ENCODE results near the gene FADS1. TPM values are rescaled to one million over a fixed set of nuclear protein-coding genes. Genes with fewer than 3 reads are reported as not detected.

FADS1 gene
- total and polyA plus RNA-seq, 2 of the 8 experiments (the other 6 are each of a cell fraction or from before 2014, with no cell fraction given): 115 to 141 TPM

DNA sequence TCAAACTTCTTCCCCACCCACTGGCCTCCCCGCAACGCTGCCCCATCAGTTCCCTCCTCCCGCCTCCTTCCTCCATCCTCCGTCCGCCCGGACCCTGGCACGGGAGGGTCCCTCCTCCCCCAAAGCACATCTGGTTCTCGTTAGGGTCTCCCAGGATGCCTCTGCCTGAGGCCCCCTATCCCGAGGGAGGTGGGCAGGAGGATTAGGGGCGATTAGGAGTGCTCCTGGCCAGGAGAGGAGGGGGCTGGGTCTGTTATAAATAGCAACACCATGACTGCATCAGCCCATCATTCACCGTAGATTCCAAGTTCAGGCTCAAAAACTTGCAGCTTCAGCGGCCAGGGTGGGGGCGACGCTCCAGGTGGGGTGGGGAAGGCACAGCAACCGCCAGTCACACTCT lies 54.0 kb downstream of the FADS1 start:
- Histone ChIP-seq H2BK15ac (ENCODE audit: low read length) (no peak overlapping the region), H2BK12ac (ENCODE audit: low read depth, low read length) (no peak overlapping the region), H3K9ac (replicated peaks in 1 of 4; ENCODE audit: extremely low read depth in 1 of 4, low read depth in 3 of 4, low read length in 3 of 4) (no peak overlapping the region), H3K4me1 (replicated peaks in 1 of 4; ENCODE audit: control insufficient read depth in 3 of 4, insufficient read depth in 4 of 4, low read length in 3 of 4) (peaks cover 0 to 14% (median 7%) of the 10 kb centered on the region in 4 experiments; a peak in 6 of 7 replicates), H4K20me1 (replicated peaks in 1 of 2; ENCODE audit: control insufficient read depth in 1 of 2, insufficient read depth in 2 of 2, low read length in 2 of 2) (no peaks in the 10 kb centered on the region), H3K4ac (replicated peaks; ENCODE audit: insufficient read length, low read depth, low read length) (no peak overlapping the region), H3K27ac (ENCODE audit: low read depth, low read length) (no peak overlapping the region), H3K4me2 (ENCODE audit: insufficient read depth in 1 of 2, low read depth in 2 of 2, low read length in 2 of 2) (no peak overlapping the region), H4K8ac (ENCODE audit: extremely low read depth, insufficient read depth, low read length) (no peak overlapping the region), H2AK5ac (ENCODE audit: low read depth, low read length) (no peak overlapping the region), H2AFZ (ENCODE audit: low read length) (no peak overlapping the region), H3K56ac (replicated peaks; ENCODE audit: insufficient read length, low read depth, low read length) (no peak overlapping the region), H2BK20ac (ENCODE audit: low read length) (no peak overlapping the region), H3K36me3 (ENCODE audit: control insufficient read depth in 2 of 4, insufficient read depth in 4 of 4, low read length in 3 of 4) (no peaks in the 10 kb centered on the region), H4K5ac (ENCODE audit: insufficient read length, low read depth, low read length) (no peak overlapping the region), H3K14ac (ENCODE audit: insufficient read length) (no peak overlapping the region), H2BK120ac (replicated peaks; ENCODE audit: low read depth, low read length) (no peak overlapping the region), H3K23me2 (ENCODE audit: low read depth, low read length) (no peaks in the 10 kb centered on the region), H4K91ac (replicated peaks; ENCODE audit: insufficient read length, low read length) (no peak overlapping the region), H3K79me2 (ENCODE audit: control insufficient read depth in 1 of 2, insufficient read depth in 2 of 2, low read length in 2 of 2) (no peaks in the 10 kb centered on the region), H2BK5ac (ENCODE audit: low read depth, low read length) (no peak overlapping the region), H3K18ac (ENCODE audit: extremely low read depth, low read length) (no peak overlapping the region; the same call in 1 of the 2 replicates), H3K9me3 (ENCODE audit: insufficient read depth in 2 of 2, low read depth in 1 of 2, low read length in 1 of 2) (no peaks in the 10 kb centered on the region), H3K23ac (ENCODE audit: insufficient read length) (no peak overlapping the region), H3K4me3 (ENCODE audit: extremely low read depth in 1 of 4, insufficient read depth in 2 of 4, low read depth in 3 of 4, low read length in 4 of 4) (no peak overlapping the region), H3K27me3 (replicated peaks in 1 of 4; ENCODE audit: control insufficient read depth in 3 of 4, extremely low read depth in 1 of 4, insufficient read depth in 3 of 4, low read length in 3 of 4) (no peaks in the 10 kb centered on the region), H3K79me1 (ENCODE audit: low read depth, low read length) (no peaks in the 10 kb centered on the region)
- ChIA-PET CTCF (ENCODE audit: partially characterized antibody) (no interaction called here), POLR2A (ENCODE audit: partially characterized antibody) (no interaction called here)
- WGBS, 2 experiments (ENCODE audit: extremely low coverage in 1 of 2, insufficient coverage in 1 of 2, insufficient read length in 1 of 2, insufficient replicate concordance in 2 of 2, low coverage in 1 of 2, low lambda C conversion rate in 2 of 2, missing lambda C conversion rate in 1 of 2): 88% methylated on average over 13 of the region's 15 CpGs; no CpG with 5 or more reads in 1 of the 2 experiments
- DNase-seq (ENCODE audit: low read depth in 1 of 2, low spot score in 2 of 2) (no peak), FAIRE-seq (no peak)
- TF ChIP-seq RXRA (IDR thresholded peaks at IDR 0.05; ENCODE audit: insufficient read depth, low read depth, low read length) (no peak), SAP30 (IDR thresholded peaks at IDR 0.05; ENCODE audit: insufficient read depth, insufficient replicate concordance, low read length) (no peak), RAD21 (IDR thresholded peaks at IDR 0.05 in 1 of 2, conservative IDR thresholded peaks at IDR 0.05 in 1 of 2; ENCODE audit: low read depth in 2 of 2, low read length in 2 of 2) (no peak), MAFK (IDR thresholded peaks at IDR 0.05; ENCODE audit: low read depth, low read length) (no peak), SP2 (IDR thresholded peaks at IDR 0.05; ENCODE audit: low read length) (no peak), SP4 (IDR thresholded peaks at IDR 0.05; ENCODE audit: low read length) (no peak), FOSL1 (IDR thresholded peaks at IDR 0.05; ENCODE audit: insufficient read depth, low read depth, low read length) (no peak), BCL11A (IDR thresholded peaks at IDR 0.05; ENCODE audit: low read depth in 2 of 2, low read length in 2 of 2) (no peak), CHD2 (IDR thresholded peaks at IDR 0.05; ENCODE audit: low read length) (no peak), SUZ12 (IDR thresholded peaks at IDR 0.05; ENCODE audit: low read length) (no peak), CREB1 (IDR thresholded peaks at IDR 0.05) (no peak), GTF2F1 (IDR thresholded peaks at IDR 0.05; ENCODE audit: borderline replicate concordance, low read depth, low read length) (no peak), PHF8 (conservative IDR thresholded peaks at IDR 0.05; ENCODE audit: low read depth, low read length) (no peak)
- TF ChIP-seq, protein P1, sequence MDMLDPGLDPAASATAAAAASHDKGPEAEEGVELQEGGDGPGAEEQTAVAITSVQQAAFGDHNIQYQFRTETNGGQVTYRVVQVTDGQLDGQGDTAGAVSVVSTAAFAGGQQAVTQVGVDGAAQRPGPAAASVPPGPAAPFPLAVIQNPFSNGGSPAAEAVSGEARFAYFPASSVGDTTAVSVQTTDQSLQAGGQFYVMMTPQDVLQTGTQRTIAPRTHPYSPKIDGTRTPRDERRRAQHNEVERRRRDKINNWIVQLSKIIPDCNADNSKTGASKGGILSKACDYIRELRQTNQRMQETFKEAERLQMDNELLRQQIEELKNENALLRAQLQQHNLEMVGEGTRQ (IDR thresholded peaks at IDR 0.05; ENCODE audit: low read length): no peak
